Umbilical cord (tissue), 2 donors: ENCODE data around the gene MAGI2. TPM values are rescaled to one million over a fixed set of nuclear protein-coding genes. Genes with fewer than 3 reads are reported as not detected.

Source experiments
- DNase-seq: peaks from one replicate; pipeline ENCODE4 v3.0.0-alpha.2; 2015; ENCODE audit warnings: low spot score
- total RNA-seq: library from RNA; depleted of rRNA; stranded (reverse); fragments of >200 nt; gene quantifications from one replicate; pipeline ENCODE4 v1.2.3, GENCODE V29; 2014; ENCODE audit warnings: low replicate concordance; ENCODE audit not compliant: insufficient read depth

MAGI2 gene
- total RNA-seq, 1 donor from 2014 or later: 51.5 TPM

DNA sequence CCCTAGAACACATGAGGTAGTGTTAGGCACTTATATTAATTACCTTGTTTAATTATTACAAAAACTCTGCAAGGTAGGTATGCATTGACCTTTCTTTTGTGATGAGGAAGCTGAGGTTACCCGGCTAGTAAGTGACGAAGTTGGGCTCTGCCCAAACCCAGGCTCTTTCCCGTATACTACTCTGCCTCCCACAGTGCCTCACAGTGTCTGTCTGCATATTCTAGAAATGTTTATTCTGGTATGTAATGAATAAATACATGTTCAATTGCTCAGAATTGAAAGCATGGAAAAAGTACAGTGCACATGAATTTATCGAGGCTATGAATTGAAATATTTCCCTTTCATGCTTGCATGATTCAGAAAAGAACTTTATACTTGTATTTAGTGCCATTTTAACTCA is 1350.0 kb downstream of the MAGI2 start:
- DNase-seq: no peak

DNA sequence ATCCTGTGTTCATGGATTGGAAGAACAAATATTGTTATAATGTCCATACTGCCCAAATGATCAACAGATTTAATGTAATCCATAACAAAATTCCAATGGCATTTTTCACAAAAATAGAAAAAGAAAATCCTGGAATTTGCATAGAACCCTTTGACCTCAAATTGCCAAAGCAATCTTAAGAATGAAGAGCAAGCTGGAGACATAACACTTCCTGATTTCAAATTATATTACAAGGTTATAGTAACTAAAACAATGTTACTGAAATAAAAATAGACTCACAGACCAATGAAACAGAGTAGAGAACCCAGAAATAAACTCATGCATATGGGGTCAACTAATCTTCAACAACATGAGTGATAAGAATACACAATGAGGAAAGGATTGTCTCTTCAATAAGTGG is 1352.4 kb downstream of the MAGI2 start:
- no peak for DNase-seq

DNA sequence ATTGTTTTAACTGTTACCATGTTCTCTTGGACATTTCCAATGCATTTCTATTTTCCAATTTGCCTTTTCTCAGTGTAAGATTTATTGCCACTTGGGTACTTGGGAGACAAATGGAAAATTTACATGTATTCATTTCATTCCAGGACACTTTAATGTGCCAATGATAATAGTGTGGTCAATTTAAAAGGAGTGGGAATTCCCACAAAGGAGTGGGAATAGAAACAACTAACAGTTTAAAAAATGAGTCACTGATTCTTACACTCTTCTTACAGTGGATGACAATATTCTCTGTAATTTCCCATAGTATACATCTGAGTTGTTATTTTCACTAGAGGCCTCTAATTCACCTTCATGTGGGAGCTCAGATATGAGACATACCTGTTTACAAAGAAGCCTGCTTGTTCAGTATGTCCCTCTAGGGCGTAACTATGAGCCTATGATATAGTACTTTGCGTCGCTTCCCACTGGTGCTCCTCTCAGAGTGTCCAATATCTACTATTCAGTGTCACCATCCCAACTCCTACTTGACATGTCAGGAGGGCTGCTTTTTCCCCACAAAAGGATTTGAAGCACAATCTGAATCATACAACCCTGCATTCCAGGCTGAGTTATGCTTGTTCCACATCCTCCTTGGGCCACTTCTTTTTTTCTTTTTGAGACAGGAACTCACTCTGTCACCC is 1353.6 kb downstream of the MAGI2 start:
- no peak for DNase-seq

DNA sequence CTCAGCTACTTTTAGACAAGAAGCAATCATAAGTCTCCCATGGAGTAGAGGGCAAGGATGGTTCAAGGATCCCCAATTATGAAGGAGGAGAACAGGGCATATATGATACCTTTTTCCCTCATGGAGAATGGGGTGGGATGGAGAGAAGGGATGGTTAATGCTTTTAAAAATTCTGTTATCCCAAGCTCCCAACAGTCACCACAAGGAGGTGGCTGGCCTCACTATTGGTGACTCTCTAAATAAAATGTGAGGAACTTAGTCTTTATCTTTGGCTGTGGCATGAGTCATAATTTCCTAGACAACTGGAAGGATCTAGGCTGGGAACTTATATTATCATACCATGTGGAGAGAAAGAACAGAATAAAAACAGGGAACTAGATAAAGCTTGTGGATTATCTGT is 1357.9 kb downstream of the MAGI2 start:
- DNase-seq: no peak

DNA sequence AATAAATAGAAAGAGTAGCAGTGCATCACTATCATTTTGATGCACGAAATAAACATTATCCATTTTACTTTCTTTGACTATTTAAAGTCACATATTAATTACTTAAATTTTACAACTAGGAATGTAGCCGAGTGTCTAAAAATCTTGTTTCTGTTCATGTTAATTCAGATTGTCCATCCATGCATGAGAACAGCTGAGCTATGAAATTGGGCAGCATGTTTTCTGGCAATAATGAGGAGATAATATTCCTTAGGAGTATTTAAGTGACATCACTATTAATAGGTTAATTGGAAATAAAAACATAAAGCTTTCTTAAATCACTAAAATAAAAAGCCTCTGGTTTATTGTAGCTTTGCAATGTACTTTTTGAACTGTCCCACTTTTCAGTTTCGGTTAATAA is 1361.1 kb downstream of the MAGI2 start:
- DNase-seq: no peak

DNA sequence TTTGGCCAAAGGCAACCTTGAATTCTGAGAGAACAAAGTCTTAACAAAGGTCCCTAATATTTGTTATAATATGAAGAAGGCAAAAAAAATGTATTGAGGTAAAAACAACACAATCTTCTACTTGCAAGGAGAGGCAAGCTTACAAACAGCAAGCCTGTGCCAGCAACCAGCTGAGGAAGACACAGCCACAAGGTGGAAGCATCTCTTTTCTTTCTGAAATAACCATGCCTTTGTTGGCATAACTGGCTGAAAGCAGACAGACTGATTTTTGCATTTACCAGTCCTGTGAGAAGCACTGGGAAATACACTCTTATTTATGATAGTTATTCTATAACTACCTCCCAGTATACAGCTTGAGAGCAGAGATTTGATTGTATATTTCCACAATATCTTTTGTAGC is 1362.9 kb downstream of the MAGI2 start:
- peak; percentile 55 for DNase-seq

DNA sequence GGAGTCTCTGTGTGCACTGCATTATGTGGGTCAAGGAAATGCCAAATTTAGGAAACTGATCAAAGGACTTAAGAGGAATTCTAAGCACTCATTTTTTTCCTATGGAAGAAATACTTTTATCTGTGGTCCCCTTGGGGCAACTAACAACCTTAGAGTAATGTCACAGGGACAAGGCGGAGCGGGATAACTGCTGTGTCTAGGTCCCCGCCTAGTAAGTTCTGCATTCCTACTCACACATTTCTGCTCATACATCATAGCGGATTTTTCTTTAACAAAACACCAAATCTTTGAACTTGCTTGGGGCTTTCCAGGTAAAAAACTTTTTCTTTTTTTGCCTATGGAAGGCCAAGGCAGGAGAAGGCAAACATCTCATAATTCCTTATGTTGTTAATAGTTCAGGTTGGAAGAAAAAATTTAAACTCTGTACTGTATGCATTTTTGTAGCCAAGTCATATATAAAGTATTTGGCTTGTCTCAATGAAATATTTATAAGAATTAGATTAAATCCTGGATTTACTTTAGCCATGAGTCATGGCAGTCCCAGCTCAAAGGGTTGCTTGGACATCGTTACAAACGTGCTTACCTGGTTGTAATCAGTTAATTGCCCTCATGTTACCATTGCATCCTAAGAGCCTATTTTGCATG is 1369.9 kb downstream of the MAGI2 start:
- peak; percentile 62 for DNase-seq

DNA sequence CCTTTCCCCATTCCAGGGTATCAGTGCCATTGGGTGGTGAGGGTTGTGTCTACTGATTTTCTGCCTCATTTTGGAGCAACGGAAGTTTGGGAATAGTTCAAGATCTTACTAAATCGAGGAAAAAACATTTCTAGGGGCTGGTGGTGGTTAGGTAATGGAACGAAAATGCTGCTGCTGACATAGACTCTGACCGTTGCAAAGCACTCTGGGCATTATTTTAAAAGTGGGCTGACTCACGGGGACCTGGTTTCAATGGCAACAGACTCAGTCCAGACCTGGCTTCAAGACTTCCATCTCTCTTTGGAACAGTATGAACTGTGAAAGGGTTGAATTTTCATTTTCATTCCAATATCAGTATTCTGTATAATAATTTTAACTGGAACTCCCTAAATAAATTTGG is 1370.9 kb downstream of the MAGI2 start:
- no peak for DNase-seq

DNA sequence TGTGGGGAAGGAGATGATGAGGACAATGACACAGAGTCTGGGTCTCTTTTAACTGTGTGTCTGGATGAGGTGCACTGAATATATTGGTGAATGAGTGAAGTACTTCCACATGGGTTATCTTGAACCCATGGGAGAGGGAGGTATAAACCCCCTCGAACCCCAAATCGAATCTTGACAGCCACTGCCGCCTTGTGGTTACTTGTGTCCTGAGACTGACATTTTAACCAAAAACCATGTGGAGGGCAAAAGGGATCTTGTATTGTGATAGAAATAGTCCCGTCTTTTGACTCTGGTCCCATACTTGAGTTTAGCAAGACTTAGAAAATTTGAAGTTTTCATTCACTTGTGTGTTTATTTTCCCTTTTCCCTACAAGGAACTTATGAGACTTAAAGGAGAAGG is 1371.6 kb downstream of the MAGI2 start:
- no peak for DNase-seq

DNA sequence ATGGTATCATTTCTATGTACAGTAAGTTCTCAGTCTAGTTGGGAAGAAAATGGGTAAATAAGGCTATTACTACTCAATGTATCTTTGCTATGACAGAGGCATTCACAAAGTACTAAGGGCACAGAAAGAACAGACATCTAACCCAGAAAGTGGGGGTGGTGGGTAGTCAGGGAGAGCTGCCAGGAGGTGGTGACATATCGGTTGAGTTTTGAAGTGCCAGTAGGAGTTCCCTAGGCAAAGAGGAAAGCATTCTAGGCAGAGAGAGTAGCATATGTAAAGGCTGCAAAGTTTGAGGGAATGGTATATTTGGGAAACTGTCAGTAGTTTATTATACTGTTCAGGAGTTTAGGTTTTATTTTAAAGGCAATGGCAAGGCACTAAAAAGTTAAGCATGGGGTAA is 1372.1 kb downstream of the MAGI2 start:
- DNase-seq: no peak

DNA sequence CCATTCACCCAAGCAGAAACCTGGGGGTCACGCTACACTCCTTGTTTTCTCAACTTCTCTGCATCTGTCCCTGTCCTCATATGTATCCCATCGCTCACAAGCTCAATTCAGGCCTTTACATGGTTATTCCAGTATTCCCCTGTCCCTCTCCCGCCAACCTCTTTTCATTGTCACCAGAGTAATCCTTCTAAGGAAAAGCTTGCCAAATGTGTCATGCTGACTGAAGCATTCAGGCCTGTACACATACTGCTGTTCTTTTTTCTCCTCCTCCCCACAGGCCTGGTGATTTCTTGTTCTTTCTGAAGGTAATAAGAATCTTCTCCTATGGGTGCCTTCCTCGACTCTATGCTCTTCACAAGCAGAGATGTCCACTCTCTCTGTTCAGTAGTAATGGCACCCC is 1372.7 kb downstream of the MAGI2 start:
- no peak for DNase-seq

DNA sequence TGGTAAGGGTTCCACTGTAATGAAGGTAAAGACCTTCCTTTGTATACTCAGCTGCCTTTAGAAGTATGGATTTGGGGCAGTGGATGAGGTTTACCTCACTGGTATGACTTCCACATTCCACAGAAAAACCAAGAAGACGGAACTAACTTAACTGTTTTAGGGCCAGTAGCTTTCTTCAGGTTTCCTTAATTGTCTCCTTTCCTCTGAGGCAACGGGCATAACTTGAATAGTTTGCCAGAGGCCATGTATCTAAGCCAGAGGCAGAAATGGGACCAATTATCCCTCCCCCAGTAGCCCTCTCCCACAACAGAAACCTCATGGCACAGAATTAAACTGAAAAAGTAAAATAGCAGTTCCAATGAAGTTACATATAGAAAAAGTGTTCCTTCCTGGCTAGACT is 1373.2 kb downstream of the MAGI2 start:
- no peak for DNase-seq

DNA sequence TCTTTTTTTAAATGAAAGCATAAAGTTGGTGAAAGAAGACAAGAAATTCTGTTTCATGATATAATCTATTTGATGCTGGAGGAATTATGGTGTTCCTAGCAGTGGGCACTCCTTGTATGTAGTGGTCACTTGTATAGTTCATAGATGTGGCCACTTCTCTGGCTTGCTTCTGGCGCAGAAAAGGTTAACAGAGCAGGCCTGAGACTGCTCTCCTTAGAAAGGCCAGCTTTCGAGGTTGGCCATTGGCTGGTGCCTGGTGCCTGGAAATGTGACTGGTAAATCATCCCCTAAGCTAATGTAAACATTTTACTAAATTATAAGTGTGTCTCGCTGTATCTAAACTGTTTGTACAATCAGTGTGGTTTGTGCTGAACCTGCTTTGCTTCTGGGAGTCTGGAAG is 1378.8 kb downstream of the MAGI2 start:
- no peak for DNase-seq

DNA sequence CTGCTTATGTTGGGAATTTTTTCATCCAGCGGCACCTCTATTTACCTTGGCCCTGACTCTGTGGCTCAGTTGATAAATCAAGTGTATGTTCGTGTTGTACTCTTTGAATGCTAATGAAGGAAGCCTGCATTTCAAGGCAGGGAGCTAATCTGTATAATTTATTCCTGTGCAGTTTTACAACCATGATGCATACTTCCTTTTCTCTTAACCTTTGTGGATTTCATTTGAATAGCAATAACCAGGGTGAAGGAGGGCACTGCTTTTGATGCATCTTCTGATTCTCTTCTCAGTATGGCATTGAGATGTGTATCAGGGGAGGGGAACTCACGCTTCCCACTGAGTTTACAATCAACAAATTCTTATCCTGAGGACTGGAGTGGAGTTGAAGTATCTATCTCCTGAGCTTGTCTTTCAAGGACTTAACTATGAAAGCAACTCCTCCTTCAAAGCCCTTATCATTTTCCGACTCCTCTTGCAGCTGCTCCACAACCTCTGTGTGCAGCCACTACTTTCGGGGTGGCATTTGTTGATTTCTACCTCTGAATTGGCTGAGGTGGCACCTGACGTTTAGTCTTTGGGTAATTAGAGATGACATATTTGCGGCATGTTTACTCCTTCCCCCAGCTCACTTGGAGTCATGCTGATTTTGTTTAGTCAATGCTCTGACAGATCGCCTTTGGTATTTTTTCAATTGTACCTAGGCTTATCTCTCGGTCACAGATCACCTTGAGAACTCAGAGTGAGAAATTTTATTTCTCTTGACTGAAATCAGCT is 1379.7 kb downstream of the MAGI2 start:
- DNase-seq: no peak

DNA sequence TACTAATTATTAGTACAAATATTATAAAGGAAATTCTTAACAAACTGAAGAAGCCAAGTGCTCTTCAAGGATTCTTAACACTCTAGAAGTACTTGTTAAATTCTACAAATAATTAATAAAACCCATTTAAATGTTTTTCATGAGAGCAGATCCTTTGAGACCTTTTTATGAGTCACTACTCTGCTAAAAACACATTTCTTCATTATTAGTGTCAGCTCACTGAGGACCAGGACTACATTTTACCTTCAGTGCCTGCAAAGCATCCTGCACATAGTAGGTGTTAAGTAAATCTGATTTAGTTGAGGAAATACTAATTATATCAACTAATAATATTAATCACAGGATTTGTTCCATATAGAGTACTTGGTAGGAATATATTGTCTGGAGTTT is 1381.3 kb downstream of the MAGI2 start:
- DNase-seq: no peak

DNA sequence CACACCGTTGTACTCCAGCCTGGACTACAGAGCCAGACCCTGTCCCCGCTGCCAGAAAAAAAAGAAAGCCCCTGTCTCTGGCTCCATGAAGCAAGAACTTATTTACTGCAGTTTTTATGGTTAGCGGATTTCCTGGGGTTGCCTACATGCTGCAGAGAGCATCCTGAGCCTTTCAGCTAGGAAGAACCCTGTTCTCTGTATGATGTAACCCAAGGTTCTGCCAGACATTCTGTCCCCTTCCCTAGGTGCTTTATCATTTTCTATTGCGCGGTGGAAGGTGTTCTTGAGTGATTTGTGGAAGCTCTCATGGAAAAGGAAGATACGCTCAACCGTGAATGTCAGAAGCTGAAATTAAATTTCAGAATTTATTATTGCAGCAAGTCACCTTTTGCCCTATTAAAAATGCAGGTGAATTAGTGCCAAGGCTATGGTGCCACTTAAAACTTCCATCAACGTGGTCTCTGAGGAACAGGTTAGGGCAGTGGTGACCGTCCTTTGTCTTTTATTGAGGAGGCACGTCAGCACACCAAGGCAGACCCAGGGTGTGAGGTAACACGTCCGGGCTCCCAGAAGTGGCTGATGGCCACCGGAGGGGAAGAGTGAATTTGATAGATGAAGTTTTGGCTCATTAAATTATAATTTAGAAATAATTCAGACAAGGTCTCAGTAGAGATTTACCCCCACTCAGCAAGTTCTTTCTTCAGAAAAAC is 1381.8 kb downstream of the MAGI2 start:
- no peak for DNase-seq

DNA sequence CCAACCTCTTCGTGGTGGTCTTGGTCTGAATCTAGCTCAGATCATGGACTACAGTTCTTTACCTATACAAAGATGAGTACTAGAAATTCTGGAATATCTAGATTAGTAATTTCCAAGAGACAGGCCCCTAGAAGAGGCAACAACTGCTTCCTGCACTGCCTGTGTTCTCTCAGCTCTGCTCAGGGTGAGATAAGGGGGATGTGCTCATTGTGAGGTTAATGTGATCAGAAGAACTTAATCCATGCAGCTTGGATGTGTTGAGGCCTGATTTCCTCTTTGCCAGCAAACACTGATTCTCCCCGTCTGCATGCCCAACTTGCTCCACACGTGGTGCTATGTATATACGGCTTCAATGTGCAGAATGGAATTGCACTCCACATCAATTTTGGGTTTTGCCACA is 1386.9 kb downstream of the MAGI2 start:
- DNase-seq: no peak

DNA sequence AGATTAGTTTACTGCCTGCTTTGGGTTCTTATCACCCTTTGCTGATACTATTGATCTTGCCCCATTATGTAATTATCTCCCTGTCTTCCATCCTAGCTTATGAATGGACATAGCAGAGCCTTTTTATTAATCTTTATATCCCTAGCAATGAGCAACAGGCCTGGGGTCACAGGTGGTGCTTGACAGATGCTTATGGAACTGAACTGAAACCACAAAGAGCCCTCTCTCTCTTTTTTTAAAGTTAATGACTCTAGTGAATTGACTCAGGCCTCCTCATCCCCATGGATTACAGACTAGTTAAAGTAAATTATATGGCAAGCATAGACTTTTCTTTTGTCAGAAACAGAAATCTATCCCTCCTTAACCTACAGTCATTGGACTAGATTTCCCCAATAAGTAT is 1389.7 kb downstream of the MAGI2 start:
- DNase-seq: no peak

DNA sequence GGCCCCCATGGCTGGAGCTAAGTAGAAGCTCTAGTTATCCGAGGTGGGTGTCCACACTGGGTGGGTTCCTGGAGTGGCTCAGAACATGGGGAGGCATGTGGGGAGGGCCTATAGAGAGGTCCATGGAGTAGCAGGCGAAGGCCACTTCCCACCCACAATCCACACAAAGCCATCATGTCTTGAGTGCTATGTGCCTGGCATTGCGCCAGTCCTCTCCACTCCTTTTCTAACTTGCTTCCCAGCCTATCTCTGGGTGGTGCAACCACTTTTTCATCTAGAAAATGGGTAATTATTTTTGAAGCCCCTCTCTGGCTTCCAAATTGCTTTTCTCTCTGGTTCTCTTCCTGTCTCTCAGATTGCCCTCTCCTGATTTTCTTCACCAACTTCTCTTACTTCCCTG is 1391.3 kb downstream of the MAGI2 start:
- no peak for DNase-seq

DNA sequence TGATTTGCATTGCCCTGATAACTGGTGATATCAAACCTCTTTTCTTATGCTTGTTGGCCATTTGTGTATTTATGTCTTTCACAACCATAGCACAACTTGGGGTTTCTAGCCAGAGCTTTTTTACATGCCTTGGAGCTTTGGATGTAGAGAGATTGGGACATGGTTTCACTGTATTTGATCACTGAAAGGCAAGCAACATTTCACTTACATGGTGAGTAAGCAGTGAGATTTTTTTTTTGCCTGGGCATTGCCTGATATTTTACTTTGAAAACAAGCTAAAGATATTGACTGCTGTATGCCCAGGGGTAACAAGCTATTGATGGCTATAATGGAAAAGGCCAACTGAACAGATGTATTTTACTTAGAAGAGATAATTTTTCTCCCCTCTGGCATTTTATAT is 1395.9 kb downstream of the MAGI2 start:
- DNase-seq: no peak

DNA sequence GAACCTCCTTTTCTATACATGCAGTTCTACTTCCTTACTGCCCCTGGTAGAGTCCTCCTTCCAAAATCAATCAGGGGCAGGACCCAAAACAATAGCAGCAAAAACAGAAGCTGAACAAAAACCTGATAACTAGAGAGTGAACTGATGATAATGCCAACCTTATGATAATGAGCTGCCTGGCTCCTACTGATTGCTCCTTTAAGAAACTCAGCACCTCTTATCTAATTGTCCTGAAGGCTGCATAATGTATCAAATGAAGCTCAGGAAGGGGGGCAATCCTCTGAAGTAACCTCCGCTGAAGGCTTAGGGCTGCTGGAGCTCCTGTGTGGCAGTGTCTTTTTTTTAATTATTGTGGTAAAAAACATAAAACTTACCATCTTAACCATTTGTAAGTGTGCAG is 1397.9 kb downstream of the MAGI2 start:
- no peak for DNase-seq

DNA sequence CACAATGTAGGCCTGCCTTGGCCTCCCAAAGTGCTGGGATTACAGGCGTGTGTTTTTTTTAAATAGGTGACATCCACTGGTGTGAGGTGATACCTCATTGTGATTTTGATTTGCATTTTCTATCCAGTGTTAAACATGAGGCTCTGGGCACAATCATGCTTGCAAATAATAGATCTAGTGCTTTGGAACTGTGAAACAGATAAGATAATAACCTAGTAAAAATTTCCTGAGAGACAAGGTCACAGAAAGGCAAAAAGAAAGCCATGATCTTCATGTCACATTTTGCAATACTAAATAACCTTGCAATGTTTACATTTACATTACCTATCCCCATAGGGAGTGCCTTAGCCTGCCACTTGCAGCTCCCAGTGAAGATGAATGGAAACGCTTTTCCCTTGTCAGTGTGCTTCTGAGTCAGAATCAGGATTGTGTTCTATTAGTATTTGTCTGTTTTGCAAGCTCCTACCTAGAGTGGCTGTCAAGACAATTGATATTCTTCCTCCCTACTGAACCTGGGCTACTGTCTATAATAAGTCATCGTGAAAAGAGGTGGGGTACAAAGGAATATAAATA is 1398.4 kb downstream of the MAGI2 start:
- no peak for DNase-seq
